AG09319 (cell line): Measurements from ENCODE around the gene POLR3C.

Experiments
- DNase-seq: peaks from one replicate; pipeline ENCODE4 v3.0.0-alpha.2; 2010; ENCODE audit warnings: low read depth; ENCODE audit errors: extremely low read depth
- CTCF ChIP-seq: IDR thresholded peaks from 2 replicates; pipeline ENCODE4 v1.5.1; 2011; ENCODE audit warnings: low read depth, mild to moderate bottlenecking, inconsistent platforms, low read length, moderate library complexity

POLR3C gene, protein sequence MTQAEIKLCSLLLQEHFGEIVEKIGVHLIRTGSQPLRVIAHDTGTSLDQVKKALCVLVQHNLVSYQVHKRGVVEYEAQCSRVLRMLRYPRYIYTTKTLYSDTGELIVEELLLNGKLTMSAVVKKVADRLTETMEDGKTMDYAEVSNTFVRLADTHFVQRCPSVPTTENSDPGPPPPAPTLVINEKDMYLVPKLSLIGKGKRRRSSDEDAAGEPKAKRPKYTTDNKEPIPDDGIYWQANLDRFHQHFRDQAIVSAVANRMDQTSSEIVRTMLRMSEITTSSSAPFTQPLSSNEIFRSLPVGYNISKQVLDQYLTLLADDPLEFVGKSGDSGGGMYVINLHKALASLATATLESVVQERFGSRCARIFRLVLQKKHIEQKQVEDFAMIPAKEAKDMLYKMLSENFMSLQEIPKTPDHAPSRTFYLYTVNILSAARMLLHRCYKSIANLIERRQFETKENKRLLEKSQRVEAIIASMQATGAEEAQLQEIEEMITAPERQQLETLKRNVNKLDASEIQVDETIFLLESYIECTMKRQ

GRCh38 chr1:145823565-145824498 is at the start of gene POLR3C, which contains the start of gene RNF115:
Gene POLR3C, plus strand, starts transcription at chr1:145824200. Its CDS starts 1,577 bp downstream, at chr1:145825777.
Gene RNF115, minus strand, starts transcription at chr1:145824095. Its CDS starts 222 bp downstream, at chr1:145823873.
- TF ChIP-seq CTCF: no peak
- peak; percentile 78 for DNase-seq

DNA sequence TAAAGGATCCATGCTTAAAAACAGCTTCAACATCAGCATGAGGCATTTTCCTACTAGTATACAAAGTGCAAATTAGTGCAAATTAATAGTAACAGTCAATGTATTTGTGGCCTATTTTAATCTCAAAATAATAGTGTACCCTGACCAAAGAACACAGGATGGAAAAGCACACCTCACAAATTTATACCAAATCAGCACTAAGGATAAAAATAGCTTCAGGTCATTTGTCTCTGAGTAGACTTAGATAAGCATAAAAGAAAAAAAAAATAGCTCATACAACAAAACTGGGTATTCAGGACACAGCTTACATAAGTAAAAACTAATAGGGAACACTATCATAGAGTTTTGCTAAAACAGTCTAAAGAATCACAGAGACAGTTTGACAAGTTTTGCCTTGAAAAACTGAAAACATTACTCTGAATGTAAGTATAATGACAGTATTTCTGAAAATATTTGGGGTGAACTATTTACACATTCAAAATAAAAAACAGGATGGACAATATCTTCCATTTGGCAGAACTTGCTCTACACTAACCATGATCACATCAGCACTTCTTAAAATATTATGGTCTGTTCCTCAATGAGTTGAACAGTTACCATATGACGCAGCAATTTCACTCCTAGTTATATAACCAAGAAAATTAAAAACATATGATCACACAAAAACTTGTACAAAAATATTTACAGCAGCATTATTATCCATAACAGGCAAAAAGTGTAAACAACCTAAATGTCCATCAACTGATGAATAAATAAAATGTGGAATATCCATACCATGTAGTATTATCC is 46.4 kb upstream of the POLR3C start:
- no peak for DNase-seq

GRCh38 chr1:145778146-145778540 is 45.9 kb upstream of the POLR3C start:
- no peak for DNase-seq
- no peak for TF ChIP-seq CTCF

More for the DNA sequence above, 46.4 kb upstream of the POLR3C start:
- TF ChIP-seq CTCF: no peak

GRCh38 chr1:145782272-145783099 is 41.5 kb upstream of the POLR3C start:
- peak; percentile 56 for DNase-seq
- no peak for TF ChIP-seq CTCF

DNA sequence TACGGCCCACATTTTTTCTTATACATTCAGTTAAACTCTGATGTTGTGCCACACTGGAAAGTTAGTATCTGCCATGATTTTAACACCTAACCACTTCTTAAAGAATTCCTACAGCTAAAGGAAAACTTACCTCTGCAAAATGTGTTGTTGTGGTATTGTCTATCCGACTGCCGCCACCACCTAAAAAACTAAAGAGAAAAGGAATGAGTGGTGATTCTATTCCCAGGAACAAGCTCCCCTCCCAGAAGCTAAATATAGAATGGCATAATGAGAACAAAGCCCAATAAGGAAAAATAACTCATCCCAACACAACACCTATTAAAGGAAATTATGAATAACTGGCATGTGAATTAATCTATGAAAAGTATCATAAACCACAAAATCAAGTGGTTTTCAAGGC is 39.6 kb upstream of the POLR3C start:
- no peak for TF ChIP-seq CTCF
- no peak for DNase-seq

DNA sequence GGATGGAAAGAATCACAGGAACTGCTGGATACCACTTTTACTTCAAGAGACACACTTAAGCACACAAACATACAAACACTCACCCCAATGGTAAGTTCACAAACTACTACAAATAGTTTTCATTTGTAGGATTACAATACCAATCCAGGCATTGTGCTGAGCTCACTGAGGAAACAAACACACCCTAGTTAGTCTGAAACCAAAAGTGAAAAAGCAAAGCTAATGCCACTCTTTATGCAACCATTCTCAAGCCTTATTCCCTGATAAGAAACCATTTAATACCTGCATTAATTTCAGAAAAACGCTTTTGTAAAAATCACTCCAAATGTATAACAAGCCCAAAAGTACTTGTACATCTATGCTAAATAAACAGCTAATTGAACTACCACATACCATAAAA is 38.5 kb upstream of the POLR3C start:
- DNase-seq: no peak
- TF ChIP-seq CTCF: no peak
